Measurements from ENCODE around the gene NRXN3. TPM values are rescaled to one million over a fixed set of nuclear protein-coding genes. Genes with fewer than 3 reads are reported as not detected.

The NRXN3 gene
- total and polyA plus RNA-seq, 4 donors, result 0.07 to 1.2 (median 0.23) TPM

DNA sequence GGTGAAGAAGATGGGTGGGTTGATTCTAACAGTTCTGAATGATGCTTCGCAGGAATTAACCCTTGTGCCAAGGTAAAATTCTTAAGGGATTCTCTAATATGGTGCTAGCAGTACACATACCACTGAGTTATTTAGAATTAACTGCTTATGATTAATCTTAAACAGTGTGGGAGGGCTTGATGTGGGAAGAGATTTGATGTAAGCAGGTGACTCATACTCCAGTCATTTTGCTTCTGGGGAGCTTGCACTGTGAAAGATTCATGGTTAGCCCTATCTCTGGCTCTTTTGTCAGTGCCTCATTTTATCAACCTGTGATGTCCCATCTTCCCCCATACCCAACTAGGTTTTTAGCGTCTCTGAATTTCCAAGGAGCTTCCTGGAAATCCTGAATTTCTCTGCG, 83.8 kb downstream of the NRXN3 start:
- no peak for DNase-seq (ENCODE audit: low spot score)
- no peak overlapping the region for H3K9ac ChIP-seq (ENCODE audit: low read depth in 1 of 2, low read length in 2 of 2)
- H3K4me1 ChIP-seq (ENCODE audit: control insufficient read depth in 4 of 4, insufficient read depth in 4 of 4, low read length in 3 of 4), result no peaks in the 10 kb centered on the region
- no peak overlapping the region for H3K4me3 ChIP-seq (ENCODE audit: low read depth in 1 of 3, low read length in 3 of 3)
- no peaks in the 10 kb centered on the region for H3K9me3 ChIP-seq (ENCODE audit: control insufficient read depth in 4 of 4, low read length in 3 of 4)
- peaks cover 0 to 4% (median 0%) of the 10 kb centered on the region in 4 donors for H3K27me3 ChIP-seq (ENCODE audit: control insufficient read depth in 4 of 4, insufficient read depth in 4 of 4, low read length in 3 of 4)
- no peak overlapping the region for H3K27ac ChIP-seq (ENCODE audit: low read depth in 1 of 2, low read length in 2 of 2)
- H3K36me3 ChIP-seq (ENCODE audit: control insufficient read depth in 4 of 4, insufficient read depth in 3 of 4, low read depth in 1 of 4, low read length in 3 of 4), result no peaks in the 10 kb centered on the region
- TF ChIP-seq HNF4G (IDR thresholded peaks at IDR 0.05) (no peak), NR2F2 (IDR thresholded peaks at IDR 0.05) (no peak), GABPA (IDR thresholded peaks at IDR 0.05 in 1 of 2, conservative IDR thresholded peaks at IDR 0.05 in 1 of 2) (no peak), TAF1 (conservative IDR thresholded peaks at IDR 0.05) (no peak), RAD21 (IDR thresholded peaks at IDR 0.05) (no peak), FOXA2 (IDR thresholded peaks at IDR 0.05) (no peak), JUND (IDR thresholded peaks at IDR 0.05) (no peak), FOXA1 (IDR thresholded peaks at IDR 0.05) (no peak), EGR1 (IDR thresholded peaks at IDR 0.05; ENCODE audit: low read depth in 2 of 2) (no peak), RXRA (IDR thresholded peaks at IDR 0.05) (no peak), YY1 (IDR thresholded peaks at IDR 0.05) (no peak), SP1 (IDR thresholded peaks at IDR 0.05) (no peak), HNF4A (conservative IDR thresholded peaks at IDR 0.05) (no peak)
- TF ChIP-seq, protein P1, sequence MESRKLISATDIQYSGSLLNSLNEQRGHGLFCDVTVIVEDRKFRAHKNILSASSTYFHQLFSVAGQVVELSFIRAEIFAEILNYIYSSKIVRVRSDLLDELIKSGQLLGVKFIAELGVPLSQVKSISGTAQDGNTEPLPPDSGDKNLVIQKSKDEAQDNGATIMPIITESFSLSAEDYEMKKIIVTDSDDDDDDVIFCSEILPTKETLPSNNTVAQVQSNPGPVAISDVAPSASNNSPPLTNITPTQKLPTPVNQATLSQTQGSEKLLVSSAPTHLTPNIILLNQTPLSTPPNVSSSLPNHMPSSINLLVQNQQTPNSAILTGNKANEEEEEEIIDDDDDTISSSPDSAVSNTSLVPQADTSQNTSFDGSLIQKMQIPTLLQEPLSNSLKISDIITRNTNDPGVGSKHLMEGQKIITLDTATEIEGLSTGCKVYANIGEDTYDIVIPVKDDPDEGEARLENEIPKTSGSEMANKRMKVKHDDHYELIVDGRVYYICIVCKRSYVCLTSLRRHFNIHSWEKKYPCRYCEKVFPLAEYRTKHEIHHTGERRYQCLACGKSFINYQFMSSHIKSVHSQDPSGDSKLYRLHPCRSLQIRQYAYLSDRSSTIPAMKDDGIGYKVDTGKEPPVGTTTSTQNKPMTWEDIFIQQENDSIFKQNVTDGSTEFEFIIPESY (IDR thresholded peaks at IDR 0.05), result no peak
- TF ChIP-seq, protein P2, sequence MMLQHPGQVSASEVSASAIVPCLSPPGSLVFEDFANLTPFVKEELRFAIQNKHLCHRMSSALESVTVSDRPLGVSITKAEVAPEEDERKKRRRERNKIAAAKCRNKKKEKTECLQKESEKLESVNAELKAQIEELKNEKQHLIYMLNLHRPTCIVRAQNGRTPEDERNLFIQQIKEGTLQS (IDR thresholded peaks at IDR 0.05), result no peak
- TF ChIP-seq, protein P3, sequence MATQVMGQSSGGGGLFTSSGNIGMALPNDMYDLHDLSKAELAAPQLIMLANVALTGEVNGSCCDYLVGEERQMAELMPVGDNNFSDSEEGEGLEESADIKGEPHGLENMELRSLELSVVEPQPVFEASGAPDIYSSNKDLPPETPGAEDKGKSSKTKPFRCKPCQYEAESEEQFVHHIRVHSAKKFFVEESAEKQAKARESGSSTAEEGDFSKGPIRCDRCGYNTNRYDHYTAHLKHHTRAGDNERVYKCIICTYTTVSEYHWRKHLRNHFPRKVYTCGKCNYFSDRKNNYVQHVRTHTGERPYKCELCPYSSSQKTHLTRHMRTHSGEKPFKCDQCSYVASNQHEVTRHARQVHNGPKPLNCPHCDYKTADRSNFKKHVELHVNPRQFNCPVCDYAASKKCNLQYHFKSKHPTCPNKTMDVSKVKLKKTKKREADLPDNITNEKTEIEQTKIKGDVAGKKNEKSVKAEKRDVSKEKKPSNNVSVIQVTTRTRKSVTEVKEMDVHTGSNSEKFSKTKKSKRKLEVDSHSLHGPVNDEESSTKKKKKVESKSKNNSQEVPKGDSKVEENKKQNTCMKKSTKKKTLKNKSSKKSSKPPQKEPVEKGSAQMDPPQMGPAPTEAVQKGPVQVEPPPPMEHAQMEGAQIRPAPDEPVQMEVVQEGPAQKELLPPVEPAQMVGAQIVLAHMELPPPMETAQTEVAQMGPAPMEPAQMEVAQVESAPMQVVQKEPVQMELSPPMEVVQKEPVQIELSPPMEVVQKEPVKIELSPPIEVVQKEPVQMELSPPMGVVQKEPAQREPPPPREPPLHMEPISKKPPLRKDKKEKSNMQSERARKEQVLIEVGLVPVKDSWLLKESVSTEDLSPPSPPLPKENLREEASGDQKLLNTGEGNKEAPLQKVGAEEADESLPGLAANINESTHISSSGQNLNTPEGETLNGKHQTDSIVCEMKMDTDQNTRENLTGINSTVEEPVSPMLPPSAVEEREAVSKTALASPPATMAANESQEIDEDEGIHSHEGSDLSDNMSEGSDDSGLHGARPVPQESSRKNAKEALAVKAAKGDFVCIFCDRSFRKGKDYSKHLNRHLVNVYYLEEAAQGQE (IDR thresholded peaks at IDR 0.05), result no peak
- TF ChIP-seq, protein P4, sequence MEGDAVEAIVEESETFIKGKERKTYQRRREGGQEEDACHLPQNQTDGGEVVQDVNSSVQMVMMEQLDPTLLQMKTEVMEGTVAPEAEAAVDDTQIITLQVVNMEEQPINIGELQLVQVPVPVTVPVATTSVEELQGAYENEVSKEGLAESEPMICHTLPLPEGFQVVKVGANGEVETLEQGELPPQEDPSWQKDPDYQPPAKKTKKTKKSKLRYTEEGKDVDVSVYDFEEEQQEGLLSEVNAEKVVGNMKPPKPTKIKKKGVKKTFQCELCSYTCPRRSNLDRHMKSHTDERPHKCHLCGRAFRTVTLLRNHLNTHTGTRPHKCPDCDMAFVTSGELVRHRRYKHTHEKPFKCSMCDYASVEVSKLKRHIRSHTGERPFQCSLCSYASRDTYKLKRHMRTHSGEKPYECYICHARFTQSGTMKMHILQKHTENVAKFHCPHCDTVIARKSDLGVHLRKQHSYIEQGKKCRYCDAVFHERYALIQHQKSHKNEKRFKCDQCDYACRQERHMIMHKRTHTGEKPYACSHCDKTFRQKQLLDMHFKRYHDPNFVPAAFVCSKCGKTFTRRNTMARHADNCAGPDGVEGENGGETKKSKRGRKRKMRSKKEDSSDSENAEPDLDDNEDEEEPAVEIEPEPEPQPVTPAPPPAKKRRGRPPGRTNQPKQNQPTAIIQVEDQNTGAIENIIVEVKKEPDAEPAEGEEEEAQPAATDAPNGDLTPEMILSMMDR (IDR thresholded peaks at IDR 0.05; ENCODE audit: low read depth, low read length, missing input control), result no peak
- TF ChIP-seq, protein P5, sequence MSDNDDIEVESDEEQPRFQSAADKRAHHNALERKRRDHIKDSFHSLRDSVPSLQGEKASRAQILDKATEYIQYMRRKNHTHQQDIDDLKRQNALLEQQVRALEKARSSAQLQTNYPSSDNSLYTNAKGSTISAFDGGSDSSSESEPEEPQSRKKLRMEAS (IDR thresholded peaks at IDR 0.05), result no peak
- WGBS, result 81% methylated on average over 3 of the region's 3 CpGs
